Transverse colon (tissue), 4 donors: ENCODE results near the gene AOC3.
A peak's percentile ranks its signal among the peaks of the same experiment; 100 is the strongest.

ENCODE experiments used
- POLR2AphosphoS5 ChIP-seq, 3 donors: sonication (generic); formaldehyde crosslinking; IDR thresholded peaks; one replicate each; pipeline ENCODE4 v1.6.1; 2016; ENCODE audit warnings: antibody characterized with exemption in 3 of 3
- TF ChIP-seq, protein P1 (sequence below), 5 experiments: fragments of 200-600 bp in 3 of 5; fragments of 450-650 bp in 2 of 5; sonication (generic) in 3 of 5; IDR thresholded peaks; 1 replicate in 2 of 5; 2 replicates in 3 of 5; pipeline ENCODE4 v1.5.1; 2016 to 2017; ENCODE audit warnings: antibody characterized with exemption in 5 of 5, inconsistent platforms in 3 of 5, mild to moderate bottlenecking in 2 of 5, moderate library complexity in 1 of 5

DNA sequence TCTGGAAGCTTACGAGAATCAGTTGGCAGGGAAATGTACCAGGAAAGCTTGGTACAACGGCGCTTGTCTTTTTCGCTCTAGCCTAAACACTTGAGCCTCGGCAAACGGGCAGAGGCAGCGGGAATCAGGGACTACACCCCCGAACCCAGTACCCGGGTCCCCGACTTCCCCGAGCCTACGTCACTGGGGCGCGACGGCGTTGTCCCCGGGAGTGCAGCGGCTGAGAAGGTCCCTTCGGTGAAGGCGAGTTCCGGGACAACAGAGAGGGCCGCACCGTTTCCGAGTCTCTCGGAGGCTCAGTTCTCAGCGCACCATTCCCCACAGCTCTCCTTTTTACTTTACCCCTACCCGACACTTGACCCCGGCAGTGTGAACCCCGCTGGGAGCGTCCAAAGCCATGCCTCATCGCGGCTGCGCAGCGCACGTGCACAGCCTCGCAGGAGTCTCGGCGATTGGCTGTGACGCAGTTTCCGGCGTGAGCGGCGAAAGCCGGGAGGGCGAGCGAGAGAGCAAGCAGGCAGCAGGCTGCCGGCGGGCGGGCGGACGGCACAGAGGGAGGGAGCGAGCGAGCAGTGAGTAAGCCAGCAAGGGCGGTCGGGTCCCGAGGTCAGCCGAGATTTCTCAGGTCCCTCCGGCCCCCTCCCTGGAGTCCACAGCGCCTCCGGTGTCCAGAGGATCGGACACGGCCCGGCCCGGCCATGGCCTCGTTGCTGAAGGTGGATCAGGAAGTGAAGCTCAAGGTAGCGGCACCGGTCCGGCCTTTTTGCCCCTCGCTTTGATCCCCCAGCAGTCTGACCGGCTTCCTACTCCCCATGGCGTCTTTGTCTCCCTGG is 17.8 kb upstream of the AOC3 start, which contains the start of gene PSME3:
- TF ChIP-seq POLR2AphosphoS5 (IDR thresholded peaks at IDR 0.05), result peak; percentile 98 to 99 (median 99)
- TF ChIP-seq, protein P1, sequence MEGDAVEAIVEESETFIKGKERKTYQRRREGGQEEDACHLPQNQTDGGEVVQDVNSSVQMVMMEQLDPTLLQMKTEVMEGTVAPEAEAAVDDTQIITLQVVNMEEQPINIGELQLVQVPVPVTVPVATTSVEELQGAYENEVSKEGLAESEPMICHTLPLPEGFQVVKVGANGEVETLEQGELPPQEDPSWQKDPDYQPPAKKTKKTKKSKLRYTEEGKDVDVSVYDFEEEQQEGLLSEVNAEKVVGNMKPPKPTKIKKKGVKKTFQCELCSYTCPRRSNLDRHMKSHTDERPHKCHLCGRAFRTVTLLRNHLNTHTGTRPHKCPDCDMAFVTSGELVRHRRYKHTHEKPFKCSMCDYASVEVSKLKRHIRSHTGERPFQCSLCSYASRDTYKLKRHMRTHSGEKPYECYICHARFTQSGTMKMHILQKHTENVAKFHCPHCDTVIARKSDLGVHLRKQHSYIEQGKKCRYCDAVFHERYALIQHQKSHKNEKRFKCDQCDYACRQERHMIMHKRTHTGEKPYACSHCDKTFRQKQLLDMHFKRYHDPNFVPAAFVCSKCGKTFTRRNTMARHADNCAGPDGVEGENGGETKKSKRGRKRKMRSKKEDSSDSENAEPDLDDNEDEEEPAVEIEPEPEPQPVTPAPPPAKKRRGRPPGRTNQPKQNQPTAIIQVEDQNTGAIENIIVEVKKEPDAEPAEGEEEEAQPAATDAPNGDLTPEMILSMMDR (IDR thresholded peaks at IDR 0.05), result no peak
